ENCODE measurements around the gene LAMC3. TPM values are rescaled to one million over a fixed set of nuclear protein-coding genes. Genes with fewer than 3 reads are reported as not detected.

LAMC3 gene
- total RNA-seq: 0.61 TPM
- polyA plus RNA-seq: 2.6 TPM
- long read RNA-seq, donor 1: 0 reads
- long read RNA-seq, donor 2: 0 reads
- long read RNA-seq, donor 3: 0 reads
- long read RNA-seq, donor 4: 0 reads
- long read RNA-seq, donor 5: 0 reads
- long read RNA-seq, donor 6: 0 reads
- long read RNA-seq, donor 7: 0 reads
- long read RNA-seq, donor 8: 0 reads
- long read RNA-seq, donor 9: 0 reads
- long read RNA-seq, donor 10: 0 reads

DNA sequence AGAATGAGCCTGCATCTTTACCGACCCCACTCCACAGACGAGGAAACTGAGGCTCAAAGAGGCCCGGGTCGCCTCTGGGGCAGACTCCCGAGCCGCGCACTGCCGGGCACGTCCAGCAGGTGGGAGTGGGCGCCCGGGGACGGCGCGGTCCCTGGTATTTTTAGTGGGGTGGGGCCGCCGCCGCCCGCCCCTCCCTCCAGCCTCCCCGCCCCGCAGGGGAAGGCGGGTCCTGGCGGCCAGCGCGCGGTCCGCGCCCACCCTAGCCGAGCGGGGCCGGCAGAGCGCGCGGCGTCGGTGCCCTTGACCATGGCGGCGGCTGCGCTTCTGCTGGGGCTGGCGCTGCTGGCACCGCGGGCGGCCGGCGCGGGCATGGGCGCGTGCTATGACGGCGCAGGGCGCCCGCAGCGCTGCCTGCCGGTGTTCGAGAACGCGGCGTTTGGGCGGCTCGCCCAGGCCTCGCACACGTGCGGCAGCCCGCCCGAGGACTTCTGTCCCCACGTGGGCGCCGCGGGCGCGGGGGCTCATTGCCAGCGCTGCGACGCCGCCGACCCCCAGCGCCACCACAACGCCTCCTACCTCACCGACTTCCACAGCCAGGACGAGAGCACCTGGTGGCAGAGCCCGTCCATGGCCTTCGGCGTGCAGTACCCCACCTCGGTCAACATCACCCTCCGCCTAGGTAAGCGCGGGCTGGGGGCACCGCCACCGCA, at the start of gene LAMC3:
Gene LAMC3, plus strand, starts transcription at position 266 of the 710 bp plus-strand sequence. Its CDS starts 41 bp downstream, at position 307.
- no peaks in the 10 kb centered on the region for H3K4me1 ChIP-seq (ENCODE audit: control insufficient read depth in 2 of 2, insufficient read depth in 2 of 2, low read length in 2 of 2)
- no peak within 1 kb of the TSS for H3K27ac ChIP-seq (ENCODE audit: low read depth in 1 of 2, low read length in 1 of 2)
- no peak for DNase-seq (ENCODE audit: low read depth in 6 of 9, low spot score in 9 of 9)
- H3K4me3 ChIP-seq (ENCODE audit: low read length in 2 of 2): no peak within 1 kb of the TSS
- H3K36me3 ChIP-seq (ENCODE audit: control insufficient read depth in 2 of 2, insufficient read depth in 2 of 2, low read length in 1 of 2): no peaks in the 10 kb centered on the region
- WGBS: 9% methylated on average over 88 of the region's 88 CpGs
- H3K9me3 ChIP-seq (ENCODE audit: control insufficient read depth in 2 of 2, insufficient read depth in 1 of 2, low read length in 1 of 2): peaks cover 1 to 2% of the 10 kb centered on the region in 2 donors
- peaks cover 28 to 64% of the 10 kb centered on the region in 2 donors for H3K27me3 ChIP-seq (ENCODE audit: control insufficient read depth in 2 of 2, insufficient read depth in 1 of 2, low read length in 1 of 2)

DNA sequence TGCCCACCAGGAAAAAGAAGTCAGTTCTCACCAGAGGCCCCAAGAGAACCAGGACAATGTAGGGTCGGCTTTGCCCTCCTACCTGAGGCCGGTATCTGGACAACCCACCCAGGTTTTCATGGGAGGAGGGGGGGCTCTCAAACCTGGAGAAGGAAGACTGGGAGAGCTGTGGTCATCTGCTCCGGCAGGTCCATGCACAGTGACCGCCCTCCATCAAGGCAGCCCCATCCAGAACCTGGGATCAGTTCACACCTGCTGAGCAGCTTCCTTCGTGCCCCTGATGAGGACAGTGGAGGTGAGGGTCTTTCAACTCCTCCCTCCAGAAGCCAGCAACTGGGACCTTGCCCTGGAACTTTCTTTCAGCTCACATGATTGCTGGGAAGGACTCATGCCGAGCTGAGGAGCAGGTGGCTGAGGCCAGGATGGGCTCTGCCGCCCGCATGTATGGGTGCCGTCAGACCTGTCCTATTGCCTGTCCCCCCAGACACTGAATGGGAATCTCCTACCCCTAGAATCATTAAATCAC, 49.1 kb upstream of the LAMC3 start:
- no peak overlapping the region for H3K4me3 ChIP-seq (ENCODE audit: low read length in 2 of 2)
- H3K27ac ChIP-seq (ENCODE audit: low read depth in 1 of 2, low read length in 1 of 2): no peak overlapping the region
- DNase-seq (ENCODE audit: low read depth in 6 of 9, low spot score in 9 of 9): no peak
- H3K36me3 ChIP-seq (ENCODE audit: control insufficient read depth in 2 of 2, insufficient read depth in 2 of 2, low read length in 1 of 2): no peaks in the 10 kb centered on the region
- 95% methylated on average over 9 of the region's 9 CpGs for WGBS
- H3K9me3 ChIP-seq (ENCODE audit: control insufficient read depth in 2 of 2, insufficient read depth in 1 of 2, low read length in 1 of 2): peaks cover 4 to 31% of the 10 kb centered on the region in 2 donors
- H3K27me3 ChIP-seq (ENCODE audit: control insufficient read depth in 2 of 2, insufficient read depth in 1 of 2, low read length in 1 of 2): peaks cover 0 to 7% of the 10 kb centered on the region in 2 donors
- H3K4me1 ChIP-seq (ENCODE audit: control insufficient read depth in 2 of 2, insufficient read depth in 2 of 2, low read length in 2 of 2): no peaks in the 10 kb centered on the region

DNA sequence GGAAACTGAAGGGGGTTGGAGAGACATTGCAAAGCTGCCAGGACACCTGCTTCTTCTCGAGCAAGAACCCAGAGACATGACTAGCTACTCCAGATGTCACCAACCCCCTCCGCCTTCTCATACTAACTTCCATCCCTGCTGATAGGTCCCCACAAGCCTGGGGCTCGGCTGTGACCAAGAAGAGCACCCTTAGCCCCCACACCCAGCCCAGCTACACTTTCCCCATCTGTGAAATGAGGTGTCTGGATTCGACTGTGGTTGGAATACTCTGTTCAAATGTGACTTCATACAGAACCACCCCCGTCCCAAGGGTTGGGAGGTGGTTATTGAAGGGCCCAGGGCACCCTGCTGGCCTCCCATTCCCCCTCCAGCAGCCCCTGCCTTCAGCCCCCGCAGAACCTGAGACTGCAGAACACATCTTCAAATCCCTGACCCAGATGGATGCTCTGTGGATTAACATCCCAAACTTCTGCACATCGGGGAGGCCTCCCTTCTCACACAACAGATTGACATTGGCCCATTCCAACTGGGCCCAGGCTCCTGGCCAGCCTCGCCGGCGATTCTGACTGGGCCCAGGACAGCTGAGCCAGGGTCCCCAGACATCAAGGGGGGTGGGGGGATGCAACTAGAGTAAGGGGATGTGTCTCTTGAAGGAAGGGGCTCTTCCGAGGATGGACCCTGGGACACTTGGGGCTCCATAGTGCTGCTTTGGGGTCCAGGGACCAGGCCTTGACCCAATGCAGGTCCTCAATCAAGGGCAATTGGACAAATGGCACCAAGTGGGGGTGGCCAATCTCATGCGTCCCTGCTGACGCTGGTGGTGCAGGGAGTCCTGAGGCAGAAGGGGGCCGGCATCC, 48.2 kb upstream of the LAMC3 start:
- H3K27me3 ChIP-seq (ENCODE audit: control insufficient read depth in 2 of 2, insufficient read depth in 1 of 2, low read length in 1 of 2): peaks cover 0 to 7% of the 10 kb centered on the region in 2 donors
- peaks cover 4 to 31% of the 10 kb centered on the region in 2 donors for H3K9me3 ChIP-seq (ENCODE audit: control insufficient read depth in 2 of 2, insufficient read depth in 1 of 2, low read length in 1 of 2)
- no peak overlapping the region for H3K4me3 ChIP-seq (ENCODE audit: low read length in 2 of 2)
- H3K27ac ChIP-seq (ENCODE audit: low read depth in 1 of 2, low read length in 1 of 2): no peak overlapping the region
- no peak for DNase-seq (ENCODE audit: low read depth in 6 of 9, low spot score in 9 of 9)
- WGBS: 92% methylated on average over 14 of the region's 14 CpGs
- no peaks in the 10 kb centered on the region for H3K36me3 ChIP-seq (ENCODE audit: control insufficient read depth in 2 of 2, insufficient read depth in 2 of 2, low read length in 1 of 2)
- H3K4me1 ChIP-seq (ENCODE audit: control insufficient read depth in 2 of 2, insufficient read depth in 2 of 2, low read length in 2 of 2): no peaks in the 10 kb centered on the region

DNA sequence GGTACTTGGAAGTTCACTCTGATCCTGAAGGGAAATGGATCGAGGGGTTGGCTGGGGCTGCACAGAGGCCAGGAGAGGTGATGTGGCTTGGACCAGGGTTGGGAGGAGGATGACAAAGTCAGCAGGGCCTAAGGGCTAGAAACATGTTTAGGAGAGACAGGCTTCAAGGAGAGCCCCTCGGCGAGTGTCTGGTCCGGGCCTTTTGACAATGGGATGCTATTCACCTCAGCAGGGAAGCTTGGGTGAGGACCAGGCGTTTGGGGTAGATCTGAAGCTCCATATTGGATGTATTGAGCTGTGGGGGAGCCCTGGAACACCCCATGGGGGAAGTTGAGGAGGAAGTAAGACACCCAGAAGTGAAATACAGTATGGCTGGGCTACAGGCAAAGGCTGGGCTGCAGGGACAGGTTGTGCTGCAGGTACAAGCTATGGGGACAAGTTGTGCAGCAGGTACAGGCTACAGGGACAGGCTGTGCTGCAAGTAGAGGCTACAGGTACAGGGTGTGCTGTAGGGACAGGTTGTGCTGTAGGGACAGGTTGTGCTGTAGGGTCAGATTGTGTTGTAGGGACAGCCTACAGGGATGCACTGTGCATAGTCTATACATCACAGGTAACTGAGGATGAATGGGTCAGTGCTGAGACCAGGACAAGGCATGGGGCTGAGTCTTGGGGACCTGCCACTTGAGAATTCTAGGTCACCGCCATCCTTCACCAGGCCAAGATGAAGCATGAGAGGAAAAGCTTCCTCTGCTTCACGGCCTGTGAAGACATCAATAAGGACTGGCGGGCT, 47.3 kb upstream of the LAMC3 start:
- no peak for DNase-seq (ENCODE audit: low read depth in 6 of 9, low spot score in 9 of 9)
- Histone ChIP-seq H3K27ac (ENCODE audit: low read depth in 1 of 2, low read length in 1 of 2) (no peak overlapping the region), H3K9me3 (ENCODE audit: control insufficient read depth in 2 of 2, insufficient read depth in 1 of 2, low read length in 1 of 2) (peaks cover 4 to 24% of the 10 kb centered on the region in 2 donors), H3K36me3 (ENCODE audit: control insufficient read depth in 2 of 2, insufficient read depth in 2 of 2, low read length in 1 of 2) (no peaks in the 10 kb centered on the region), H3K4me1 (ENCODE audit: control insufficient read depth in 2 of 2, insufficient read depth in 2 of 2, low read length in 2 of 2) (no peaks in the 10 kb centered on the region), H3K4me3 (ENCODE audit: low read length in 2 of 2) (no peak overlapping the region), H3K27me3 (ENCODE audit: control insufficient read depth in 2 of 2, insufficient read depth in 1 of 2, low read length in 1 of 2) (peaks cover 0 to 5% of the 10 kb centered on the region in 2 donors)
- WGBS: 96% methylated on average over 8 of the region's 8 CpGs

DNA sequence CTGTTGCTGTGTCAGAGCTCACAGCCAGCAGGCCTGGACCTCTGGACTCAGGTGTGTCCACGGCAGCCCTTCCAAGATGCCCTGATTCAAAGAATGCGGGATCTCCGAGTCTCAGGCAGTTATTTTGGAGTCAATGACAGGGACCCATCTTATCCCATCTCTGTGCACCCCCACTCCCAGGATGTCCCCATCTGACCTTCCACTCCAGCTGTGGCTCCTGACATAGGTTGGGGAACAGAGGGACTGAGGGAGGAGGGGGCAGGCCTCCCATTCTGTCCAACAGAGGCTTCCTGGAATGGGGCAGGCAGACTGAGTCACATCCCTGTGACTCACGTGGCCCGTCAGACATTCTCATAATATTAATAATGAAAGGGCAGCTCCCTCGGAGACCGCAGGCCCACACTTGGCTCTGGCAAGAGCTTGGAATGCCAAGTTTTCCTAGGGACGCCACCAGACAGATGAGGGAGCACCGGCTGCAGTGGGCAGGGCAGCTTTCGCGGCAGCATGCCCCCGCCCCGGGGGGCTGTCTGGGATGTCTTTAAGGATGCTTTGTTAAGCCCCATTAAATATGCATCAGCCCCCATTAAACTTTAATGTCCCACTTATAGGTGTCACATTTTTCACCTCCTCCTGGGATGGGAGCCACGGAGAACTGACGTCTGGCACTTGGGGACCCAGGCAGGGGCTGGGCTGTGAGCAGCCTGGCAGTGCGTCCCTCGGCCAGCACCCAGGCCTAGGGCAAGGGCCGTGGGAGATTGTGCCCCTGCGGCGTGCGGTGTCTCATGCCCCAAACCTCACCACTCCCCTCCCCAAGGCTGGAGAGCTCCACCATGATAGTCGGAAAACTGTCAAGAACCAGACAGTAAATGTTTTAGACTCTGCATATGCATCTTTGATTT, 46.3 kb upstream of the LAMC3 start:
- DNase-seq (ENCODE audit: low read depth in 6 of 9, low spot score in 9 of 9): no peak

DNA sequence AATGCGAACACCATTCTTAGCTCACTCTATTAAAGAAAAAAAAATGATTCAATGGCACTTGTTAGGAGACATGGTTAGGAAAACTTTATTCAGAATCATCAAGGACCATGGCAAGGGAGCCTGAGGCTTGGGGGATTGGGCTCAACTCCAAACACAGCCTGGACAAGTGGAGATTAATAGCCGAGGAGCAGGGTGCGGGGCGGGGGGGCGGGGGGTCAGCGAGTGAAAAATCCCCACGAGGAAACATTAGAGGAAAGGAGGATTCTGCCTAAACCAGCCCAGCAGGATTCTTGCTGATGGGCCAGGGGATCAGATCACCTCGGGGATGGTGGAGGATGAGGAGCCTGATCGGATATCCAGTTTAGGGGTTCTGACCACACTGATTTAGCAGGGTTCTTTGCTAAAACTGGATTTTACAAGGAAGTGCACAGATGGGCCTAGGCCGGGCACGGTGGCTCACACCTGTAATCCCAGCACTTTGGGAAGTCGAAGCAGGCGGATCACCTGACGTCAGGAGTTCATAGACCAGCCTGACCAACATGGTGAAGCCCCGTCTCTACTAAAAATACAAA, 45.6 kb upstream of the LAMC3 start:
- H3K27ac ChIP-seq (ENCODE audit: low read depth in 1 of 2, low read length in 1 of 2): no peak overlapping the region
- DNase-seq (ENCODE audit: low read depth in 6 of 9, low spot score in 9 of 9): no peak
- peaks cover 0 to 2% of the 10 kb centered on the region in 2 donors for H3K27me3 ChIP-seq (ENCODE audit: control insufficient read depth in 2 of 2, insufficient read depth in 1 of 2, low read length in 1 of 2)
- no peaks in the 10 kb centered on the region for H3K36me3 ChIP-seq (ENCODE audit: control insufficient read depth in 2 of 2, insufficient read depth in 2 of 2, low read length in 1 of 2)
- no peaks in the 10 kb centered on the region for H3K4me1 ChIP-seq (ENCODE audit: control insufficient read depth in 2 of 2, insufficient read depth in 2 of 2, low read length in 2 of 2)
- no peak overlapping the region for H3K4me3 ChIP-seq (ENCODE audit: low read length in 2 of 2)
- 91% methylated on average over 15 of the region's 15 CpGs for WGBS
- peaks cover 4 to 19% of the 10 kb centered on the region in 2 donors for H3K9me3 ChIP-seq (ENCODE audit: control insufficient read depth in 2 of 2, insufficient read depth in 1 of 2, low read length in 1 of 2)

More for the DNA sequence above, 46.3 kb upstream of the LAMC3 start:
- H3K9me3 ChIP-seq (ENCODE audit: control insufficient read depth in 2 of 2, insufficient read depth in 1 of 2, low read length in 1 of 2): peaks cover 4 to 19% of the 10 kb centered on the region in 2 donors
- H3K27me3 ChIP-seq (ENCODE audit: control insufficient read depth in 2 of 2, insufficient read depth in 1 of 2, low read length in 1 of 2): peaks cover 0 to 2% of the 10 kb centered on the region in 2 donors
- whole genome bisulfite sequencing: 77% methylated on average over 22 of the region's 22 CpGs
- no peak overlapping the region for H3K27ac ChIP-seq (ENCODE audit: low read depth in 1 of 2, low read length in 1 of 2)
- no peaks in the 10 kb centered on the region for H3K4me1 ChIP-seq (ENCODE audit: control insufficient read depth in 2 of 2, insufficient read depth in 2 of 2, low read length in 2 of 2)
- H3K36me3 ChIP-seq (ENCODE audit: control insufficient read depth in 2 of 2, insufficient read depth in 2 of 2, low read length in 1 of 2): no peaks in the 10 kb centered on the region
- H3K4me3 ChIP-seq (ENCODE audit: low read length in 2 of 2): no peak overlapping the region

DNA sequence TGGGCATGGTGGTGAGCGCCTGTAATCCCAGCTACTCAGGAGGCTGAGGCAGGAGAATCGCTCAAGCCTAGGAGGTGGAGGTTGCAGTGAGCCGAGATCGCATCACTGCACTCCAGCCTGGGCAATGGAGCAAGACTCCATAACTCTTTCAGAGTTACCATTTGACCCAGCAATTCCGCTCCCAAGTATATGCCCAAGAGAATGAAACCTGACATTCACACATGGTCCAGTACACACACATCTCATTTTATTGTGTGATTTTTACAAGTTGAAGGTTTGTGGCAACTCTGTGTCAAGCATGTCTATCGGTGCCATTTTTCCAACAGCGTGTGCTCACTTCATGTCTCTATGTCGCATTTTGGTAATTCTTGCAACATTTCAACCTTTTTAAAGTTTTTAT, 45.1 kb upstream of the LAMC3 start:
- H3K27me3 ChIP-seq (ENCODE audit: control insufficient read depth in 2 of 2, insufficient read depth in 1 of 2, low read length in 1 of 2): peaks cover 0 to 2% of the 10 kb centered on the region in 2 donors
- no peak overlapping the region for H3K27ac ChIP-seq (ENCODE audit: low read depth in 1 of 2, low read length in 1 of 2)
- no peaks in the 10 kb centered on the region for H3K36me3 ChIP-seq (ENCODE audit: control insufficient read depth in 2 of 2, insufficient read depth in 2 of 2, low read length in 1 of 2)
- WGBS: 96% methylated on average over 8 of the region's 8 CpGs
- peaks cover 1 to 14% of the 10 kb centered on the region in 2 donors for H3K9me3 ChIP-seq (ENCODE audit: control insufficient read depth in 2 of 2, insufficient read depth in 1 of 2, low read length in 1 of 2)
- DNase-seq (ENCODE audit: low read depth in 6 of 9, low spot score in 9 of 9): no peak
- no peak overlapping the region for H3K4me3 ChIP-seq (ENCODE audit: low read length in 2 of 2)
- no peaks in the 10 kb centered on the region for H3K4me1 ChIP-seq (ENCODE audit: control insufficient read depth in 2 of 2, insufficient read depth in 2 of 2, low read length in 2 of 2)
